Left ventricle myocardium inferior (tissue), 1 donor: Measurements from ENCODE around the gene ZNF607. TPM values are rescaled to one million over a fixed set of nuclear protein-coding genes. Genes with fewer than 3 reads are reported as not detected.
"Not testable (repeated sequence)": the region's sequence is repeated elsewhere in the genome, so short reads cannot be mapped to it uniquely, and the experiment has no call there.

Experiments
- DNase-seq: peaks from one replicate; pipeline ENCODE4 v3.0.0-alpha.2; 2020
- H3K27ac ChIP-seq: fragments of 200-600 bp; replicated peaks from 2 replicates; pipeline ENCODE4 v1.8.0; 2021
- H3K27me3 ChIP-seq: fragments of 200-600 bp; 2 replicates; pipeline ENCODE4 v1.8.0; 2021; ENCODE audit warnings: low read depth
- H3K36me3 ChIP-seq: fragments of 200-600 bp; 2 replicates; pipeline ENCODE4 v1.8.0; 2021
- H3K4me1 ChIP-seq: fragments of 200-600 bp; 2 replicates; pipeline ENCODE4 v1.8.0; 2021
- H3K4me3 ChIP-seq: fragments of 200-600 bp; 2 replicates; pipeline ENCODE4 v1.8.0; 2021; ENCODE audit warnings: mild to moderate bottlenecking, moderate library complexity
- H3K9me3 ChIP-seq: fragments of 200-600 bp; replicated peaks from 2 replicates; pipeline ENCODE4 v1.8.0; 2021
- intact Hi-C: fragments of 100-400 bp; cut with micrococcal nuclease; formaldehyde crosslinking; loops from one replicate; pipeline ENCODE4 v1.11.0; 2022
- long read RNA-seq: library from polyadenylated mRNA; unstranded; transcript quantifications from one replicate; pipeline ENCODE4 v2.0.0, GENCODE V29; 2021
- total RNA-seq: library from RNA; stranded (reverse); fragmentation: NEBNext Ultra II Directional; extraction: Animal tissue kit (Norgen Biotek cat#: 25700); gene quantifications from one replicate; pipeline ENCODE4 v1.2.1, GENCODE V29; 2021
- TF ChIP-seq, protein P1 (sequence below): fragments of 200-600 bp; IDR thresholded peaks from 2 replicates; pipeline ENCODE4 v1.8.0; 2021; ENCODE audit warnings: antibody characterized with exemption, mild to moderate bottlenecking, borderline replicate concordance
- donor health status: DM: no; HTN: yes; CAD: no; lungs with severe emphysema.

ZNF607 gene
- 6.6 TPM for total RNA-seq
- long read RNA-seq, full-length matches to known transcripts, result 2 of 18 reads
- long read RNA-seq, partial matches to known transcripts, result 1 of 18 reads
- long read RNA-seq, other reads (novel, unspliced or antisense), result 15 of 18 reads

DNA sequence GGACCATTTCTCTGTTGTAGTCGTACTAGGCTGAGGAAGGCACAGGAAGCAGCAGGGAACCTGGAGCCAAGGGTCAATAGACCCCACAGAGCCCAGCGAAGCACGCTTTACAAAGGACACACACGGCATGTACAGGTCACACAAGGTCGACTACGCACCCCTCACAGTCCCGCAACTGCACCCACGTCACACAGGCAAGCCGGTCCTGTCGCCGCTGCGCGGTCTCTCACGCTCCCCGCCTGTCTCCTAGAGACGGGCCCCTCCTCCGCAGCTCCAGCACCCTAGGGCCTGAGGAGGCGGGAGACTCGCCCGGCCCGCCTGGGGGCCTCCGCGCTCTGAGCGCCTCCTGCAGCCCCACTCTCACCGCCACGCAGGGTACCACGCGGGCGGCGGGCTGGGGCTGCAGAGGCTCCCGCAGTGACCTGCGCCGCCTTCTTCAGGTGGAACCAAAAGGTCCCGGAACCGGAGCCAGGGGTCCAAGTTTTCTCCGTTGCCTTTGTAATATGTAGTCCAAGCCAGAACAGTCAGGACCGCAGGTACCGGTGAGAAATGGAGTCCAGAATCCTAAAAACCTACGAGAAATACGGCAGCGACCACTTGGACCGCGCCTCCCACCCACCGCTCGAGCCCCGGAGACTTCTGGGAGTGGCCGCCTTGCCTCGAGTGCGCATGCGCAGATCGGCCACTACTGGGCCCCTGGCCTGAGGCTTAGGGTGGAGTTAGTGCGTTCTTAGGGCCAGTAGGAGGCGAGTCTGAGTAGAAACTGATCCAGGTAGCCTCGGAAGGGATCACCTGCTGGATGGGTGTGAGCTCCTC lies at the start of gene ZNF607:
Gene ZNF607, minus strand, starts transcription at position 651 of the 816 bp plus-strand sequence. CDS start 8,143 bp downstream, outside the sequence.
- Histone ChIP-seq H3K4me3 (peak within 1 kb of the TSS; percentile 82), H3K27ac (peak within 1 kb of the TSS; percentile 87), H3K27me3 (no peaks in the 10 kb centered on the region), H3K9me3 (no peaks in the 10 kb centered on the region), H3K4me1 (peaks cover 20% of the 10 kb centered on the region), H3K36me3 (peaks cover 8% of the 10 kb centered on the region)
- intact Hi-C loops, result no loop called here
- peak; percentile 88 for DNase-seq
- TF ChIP-seq, protein P1, sequence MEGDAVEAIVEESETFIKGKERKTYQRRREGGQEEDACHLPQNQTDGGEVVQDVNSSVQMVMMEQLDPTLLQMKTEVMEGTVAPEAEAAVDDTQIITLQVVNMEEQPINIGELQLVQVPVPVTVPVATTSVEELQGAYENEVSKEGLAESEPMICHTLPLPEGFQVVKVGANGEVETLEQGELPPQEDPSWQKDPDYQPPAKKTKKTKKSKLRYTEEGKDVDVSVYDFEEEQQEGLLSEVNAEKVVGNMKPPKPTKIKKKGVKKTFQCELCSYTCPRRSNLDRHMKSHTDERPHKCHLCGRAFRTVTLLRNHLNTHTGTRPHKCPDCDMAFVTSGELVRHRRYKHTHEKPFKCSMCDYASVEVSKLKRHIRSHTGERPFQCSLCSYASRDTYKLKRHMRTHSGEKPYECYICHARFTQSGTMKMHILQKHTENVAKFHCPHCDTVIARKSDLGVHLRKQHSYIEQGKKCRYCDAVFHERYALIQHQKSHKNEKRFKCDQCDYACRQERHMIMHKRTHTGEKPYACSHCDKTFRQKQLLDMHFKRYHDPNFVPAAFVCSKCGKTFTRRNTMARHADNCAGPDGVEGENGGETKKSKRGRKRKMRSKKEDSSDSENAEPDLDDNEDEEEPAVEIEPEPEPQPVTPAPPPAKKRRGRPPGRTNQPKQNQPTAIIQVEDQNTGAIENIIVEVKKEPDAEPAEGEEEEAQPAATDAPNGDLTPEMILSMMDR, result peak; percentile 78

DNA sequence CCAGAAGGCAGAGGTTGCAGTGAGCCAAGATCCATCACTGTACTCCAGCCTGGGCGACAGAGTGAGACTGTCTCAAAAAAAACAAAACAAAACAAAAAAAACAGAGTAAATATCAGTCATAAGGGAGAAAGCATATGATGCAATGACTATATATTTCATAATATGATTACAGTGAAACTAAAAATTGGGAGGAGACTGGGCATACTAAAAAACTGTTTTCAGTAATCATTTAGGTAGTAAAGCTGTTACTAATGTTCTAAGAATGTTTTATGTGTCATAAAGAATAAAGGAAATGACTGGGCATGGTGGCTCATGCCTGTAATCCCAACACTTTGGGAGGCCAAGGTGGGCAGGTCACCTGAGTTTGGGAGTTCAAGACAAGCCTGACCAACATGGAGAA lies 43.9 kb upstream of the ZNF607 start:
- H3K27ac ChIP-seq, result no peak overlapping the region
- DNase-seq, result no peak
- H3K27me3 ChIP-seq, result no peaks in the 10 kb centered on the region
- no peaks in the 10 kb centered on the region for H3K4me1 ChIP-seq
- no peak overlapping the region for H3K4me3 ChIP-seq
- H3K36me3 ChIP-seq, result peaks cover 85% of the 10 kb centered on the region
- TF ChIP-seq, protein P1, result no peak
- no peaks in the 10 kb centered on the region for H3K9me3 ChIP-seq
- intact Hi-C loops, result no loop called here

DNA sequence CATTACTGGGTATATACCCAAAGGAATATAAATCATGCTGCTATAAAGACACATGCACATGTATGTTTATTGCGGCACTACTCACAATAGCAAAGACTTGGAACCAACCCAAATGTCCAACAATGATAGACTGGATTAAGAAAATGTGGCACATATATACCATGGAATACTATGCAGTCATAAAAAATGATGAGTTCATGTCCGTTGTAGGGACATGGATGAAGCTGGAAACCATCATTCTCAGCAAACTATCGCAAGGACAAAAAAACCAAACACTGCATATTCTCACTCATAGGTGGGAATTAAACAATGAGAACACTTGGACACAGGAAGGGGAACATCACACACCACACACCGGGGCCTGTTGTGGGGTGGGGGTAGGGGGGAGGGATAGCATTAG lies 38.1 kb upstream of the ZNF607 start:
- H3K9me3 ChIP-seq, H3K4me1 ChIP-seq, H3K27me3 ChIP-seq, intact Hi-C loops, H3K27ac ChIP-seq, DNase-seq, H3K4me3 ChIP-seq: not testable (repeated sequence)
- H3K36me3 ChIP-seq, result peaks cover 68% of the 10 kb centered on the region

DNA sequence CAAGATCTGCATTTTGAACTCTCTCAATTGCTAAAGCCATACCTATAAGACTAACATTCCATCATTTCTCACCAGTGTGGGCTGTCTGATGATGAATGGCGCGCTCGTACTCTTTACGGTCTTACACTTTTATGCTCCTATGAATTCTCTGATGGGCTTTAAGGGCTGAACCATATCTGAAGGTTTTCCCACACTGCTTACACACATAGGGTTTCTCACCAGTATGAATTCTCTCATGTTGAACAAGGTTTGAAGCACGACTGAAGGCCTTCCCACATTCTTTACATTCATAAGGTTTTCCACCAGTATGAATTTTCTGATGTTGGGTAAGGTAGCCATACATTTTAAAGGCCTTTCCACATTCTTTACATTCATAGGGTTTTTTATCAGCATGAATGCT lies 18.8 kb upstream of the ZNF607 start:
- no peaks in the 10 kb centered on the region for H3K27me3 ChIP-seq
- TF ChIP-seq, protein P1, result no peak
- peaks cover 74% of the 10 kb centered on the region for H3K9me3 ChIP-seq
- H3K27ac ChIP-seq, result no peak overlapping the region
- no peak overlapping the region for H3K4me3 ChIP-seq
- no peaks in the 10 kb centered on the region for H3K4me1 ChIP-seq
- intact Hi-C loops, result no loop called here
- DNase-seq, result no peak
- H3K36me3 ChIP-seq, result peaks cover 83% of the 10 kb centered on the region

DNA sequence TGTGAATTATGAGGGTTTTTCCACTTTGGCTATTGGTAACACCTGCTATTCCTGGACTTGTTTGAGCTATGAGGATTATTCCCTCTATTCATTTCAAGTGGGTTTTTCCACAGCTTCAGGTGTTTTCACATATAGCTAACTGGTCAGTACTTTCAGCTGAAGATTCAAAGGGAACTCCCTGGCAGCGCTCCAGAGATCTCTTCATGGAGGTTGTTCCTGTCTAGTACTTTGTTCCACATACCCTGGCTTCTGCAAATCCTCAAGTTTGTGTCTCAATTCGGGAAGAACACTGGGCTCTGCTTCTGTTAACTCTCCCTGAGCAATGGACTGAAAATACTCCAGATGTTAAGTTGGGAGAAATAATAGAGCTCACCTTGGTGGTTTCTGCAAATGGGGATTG lies 5.6 kb upstream of the ZNF607 start:
- intact Hi-C loops, result no loop called here

More for the DNA sequence above, 5.6 kb upstream of the ZNF607 start:
- H3K4me3 ChIP-seq, result no peak overlapping the region
- H3K4me1 ChIP-seq, result no peaks in the 10 kb centered on the region
- no peaks in the 10 kb centered on the region for H3K9me3 ChIP-seq
- DNase-seq, result no peak
- no peaks in the 10 kb centered on the region for H3K27me3 ChIP-seq
- peaks cover 8% of the 10 kb centered on the region for H3K36me3 ChIP-seq
- TF ChIP-seq, protein P1, result no peak
- H3K27ac ChIP-seq, result no peak overlapping the region
